ENCODE results near the gene SAG.
"Not testable (repeated sequence)": the region's sequence is repeated elsewhere in the genome, so short reads cannot be mapped to it uniquely, and the experiment has no call there.

Gene SAG

DNA sequence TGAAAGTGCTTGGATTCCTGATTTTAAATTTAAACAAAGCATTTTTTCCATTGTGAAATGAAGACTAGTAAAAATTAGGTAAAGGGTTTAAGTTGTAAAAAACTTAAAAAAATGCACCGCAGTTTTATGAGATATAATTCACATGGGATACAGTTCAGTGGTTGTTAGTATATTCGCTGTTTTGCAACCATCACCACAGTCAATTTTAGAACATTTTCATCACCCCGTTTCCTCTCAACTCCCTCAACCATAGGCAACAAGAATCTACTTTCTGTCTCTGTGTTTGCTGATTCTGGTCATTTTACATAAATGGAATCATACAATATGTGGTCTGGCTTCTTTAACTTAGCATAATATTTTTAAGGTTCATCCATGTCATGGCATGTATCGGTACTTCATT is 50.7 kb downstream of the SAG start:
- DNase-seq: no peak

DNA sequence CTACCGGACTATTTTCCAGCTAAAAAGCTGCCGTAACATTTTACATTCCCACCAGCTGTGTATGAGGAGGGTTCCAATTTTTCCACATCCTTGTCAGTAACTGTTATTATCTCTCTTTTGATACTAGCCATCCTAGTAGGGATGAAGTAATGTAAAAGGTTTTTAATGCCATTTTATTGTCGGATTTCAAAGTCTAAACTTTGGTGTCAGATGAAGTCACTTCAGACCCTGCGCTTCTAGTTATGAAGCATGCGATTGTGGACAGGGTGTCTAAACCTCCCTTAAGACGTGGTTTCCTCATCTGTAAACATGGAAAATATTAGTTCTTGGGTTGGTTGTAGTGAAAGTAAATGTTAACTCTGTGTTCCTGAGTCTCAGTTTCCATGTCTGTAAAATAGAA is 51.3 kb downstream of the SAG start:
- no peak for DNase-seq

DNA sequence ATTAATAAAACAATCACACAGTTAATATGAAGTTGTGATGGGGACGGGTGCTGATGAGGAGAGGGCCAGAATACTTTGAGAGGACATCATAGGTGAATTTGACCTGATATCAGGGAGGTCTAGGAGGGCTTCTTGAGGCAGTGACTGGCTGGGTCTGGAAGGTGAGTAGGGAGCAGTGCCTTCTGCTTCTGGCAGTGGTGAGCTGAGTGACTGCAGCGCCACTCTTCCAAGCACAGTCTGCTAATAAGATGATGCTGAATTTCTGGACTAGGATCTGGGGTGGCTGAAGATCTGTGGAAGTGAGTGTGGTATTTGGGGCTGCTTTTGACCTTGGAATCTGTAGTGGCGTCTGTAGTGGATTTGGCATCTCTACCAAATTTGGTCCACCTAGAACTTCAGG is 52.2 kb downstream of the SAG start:
- DNase-seq: no peak

DNA sequence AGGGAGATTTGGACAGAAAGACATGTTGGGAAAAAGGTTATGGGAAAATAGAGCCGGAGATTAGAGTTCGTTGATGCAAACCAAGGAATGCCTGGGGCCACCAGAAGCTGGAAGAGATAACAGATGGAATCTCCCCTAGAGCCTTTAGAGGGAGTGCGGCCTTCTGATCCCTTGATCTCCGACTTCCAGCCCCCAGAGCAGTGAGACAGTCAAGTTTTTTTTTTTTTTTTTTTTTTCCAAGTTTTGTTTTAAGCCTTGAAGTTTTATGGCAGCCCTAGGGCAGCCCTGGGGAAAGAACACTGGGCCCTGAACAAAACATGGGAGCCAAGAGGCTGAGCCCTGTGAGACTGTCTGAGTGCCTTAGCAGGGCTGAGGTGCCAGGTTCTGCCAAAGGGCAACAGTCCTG is 53.2 kb downstream of the SAG start:
- no peak for DNase-seq

DNA sequence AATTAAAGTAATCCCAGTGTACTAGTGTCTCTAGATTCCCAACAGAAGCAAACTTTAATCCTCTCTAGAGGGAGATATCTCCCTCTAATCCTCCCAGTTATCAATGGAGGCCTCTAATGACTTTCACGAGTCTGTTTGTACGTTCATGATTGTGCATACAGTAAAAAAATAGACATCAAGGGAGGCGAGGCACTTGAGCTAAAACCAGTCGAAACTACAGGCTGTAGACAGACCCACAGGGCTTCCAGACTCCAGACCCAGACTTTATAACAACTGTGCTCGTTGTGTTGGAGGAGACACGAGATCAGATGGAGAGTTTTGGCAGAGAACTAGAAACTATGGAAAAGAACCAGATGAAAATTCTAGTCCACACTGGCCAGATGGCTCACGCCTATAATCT is 53.7 kb downstream of the SAG start:
- DNase-seq: no peak

GRCh38 chr2:233362742-233363141 is 55.1 kb downstream of the SAG start:
- DNase-seq: no peak

DNA sequence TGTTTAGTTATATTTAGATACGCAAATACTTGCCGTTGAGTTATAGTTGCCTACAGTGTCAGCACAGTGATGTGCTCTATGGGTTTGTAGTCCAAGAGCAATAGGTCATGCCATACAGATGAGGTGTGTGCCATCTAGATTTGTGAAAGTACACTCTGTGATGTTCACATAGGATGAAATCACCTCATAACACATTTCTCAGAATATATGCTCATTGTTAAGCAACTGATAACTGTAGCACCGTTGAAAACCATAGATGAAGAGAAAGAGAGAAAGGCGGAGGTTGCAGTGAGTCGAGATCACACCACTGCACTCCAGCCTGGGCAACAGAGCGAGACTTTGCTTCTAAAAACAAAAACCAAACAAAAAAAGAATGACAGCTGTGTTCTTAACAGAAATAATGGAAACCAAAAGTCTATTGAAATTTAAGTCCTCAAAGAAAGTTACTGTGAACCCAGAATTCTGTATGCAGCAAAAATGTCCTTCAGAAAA is 56.2 kb downstream of the SAG start:
- no peak for DNase-seq

- no peak for DNase-seq
Measured at GRCh38 chr2:233365861-233366520, 58.4 kb downstream of the SAG start.

- DNase-seq: no peak
Measured at GRCh38 chr2:233367586-233367985, 60.0 kb downstream of the SAG start.

DNA sequence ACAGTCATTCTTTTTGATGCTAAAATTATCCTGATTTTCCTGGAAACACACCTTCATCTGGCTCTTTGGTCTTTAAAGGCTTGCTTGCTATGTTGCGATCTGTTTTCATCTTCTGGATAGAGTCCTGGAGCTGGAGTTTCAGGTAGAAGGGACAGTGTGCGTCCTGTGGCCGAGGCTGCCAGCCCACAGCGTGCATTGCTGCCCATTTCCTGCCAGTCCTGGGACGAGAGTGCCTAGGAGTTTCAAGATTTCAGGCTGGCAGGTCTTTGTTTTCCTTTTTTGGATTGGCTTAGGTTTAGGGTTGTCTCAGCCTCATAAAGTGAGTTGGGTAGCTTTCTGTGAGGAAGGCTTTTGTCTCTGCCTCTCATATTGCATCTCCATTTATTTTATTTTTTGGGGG is 61.1 kb downstream of the SAG start:
- no peak for DNase-seq

GRCh38 chr2:233369462-233369861 is 61.8 kb downstream of the SAG start:
- no peak for DNase-seq

GRCh38 chr2:233369897-233370685 is 62.5 kb downstream of the SAG start:
- no peak for DNase-seq

GRCh38 chr2:233371641-233372040 is 64.0 kb downstream of the SAG start:
- DNase-seq: no peak

DNA sequence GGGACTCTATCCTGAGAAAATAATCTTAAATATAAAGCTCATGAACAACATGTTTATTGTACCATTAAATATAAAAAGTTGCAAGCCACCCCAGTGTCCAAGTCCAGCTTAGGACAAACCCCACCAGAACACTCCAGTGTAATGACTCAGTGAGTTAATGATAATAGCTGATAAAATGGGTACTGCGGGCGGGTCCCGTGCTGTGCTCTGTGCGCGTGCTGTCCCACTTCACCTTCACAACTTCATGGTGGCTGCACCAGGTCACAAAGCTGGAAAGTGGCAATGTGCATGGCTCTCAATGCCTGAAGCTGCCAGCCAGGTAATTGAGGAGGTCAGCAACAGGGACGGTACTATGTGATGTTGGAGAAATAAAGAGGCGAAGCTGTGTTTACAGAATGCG is 65.2 kb downstream of the SAG start:
- no peak for DNase-seq

GRCh38 chr2:233373316-233373715 is 65.7 kb downstream of the SAG start:
- DNase-seq: no peak

- not testable (repeated sequence) for DNase-seq
Measured at GRCh38 chr2:233374776-233375175, 67.2 kb downstream of the SAG start.

DNA sequence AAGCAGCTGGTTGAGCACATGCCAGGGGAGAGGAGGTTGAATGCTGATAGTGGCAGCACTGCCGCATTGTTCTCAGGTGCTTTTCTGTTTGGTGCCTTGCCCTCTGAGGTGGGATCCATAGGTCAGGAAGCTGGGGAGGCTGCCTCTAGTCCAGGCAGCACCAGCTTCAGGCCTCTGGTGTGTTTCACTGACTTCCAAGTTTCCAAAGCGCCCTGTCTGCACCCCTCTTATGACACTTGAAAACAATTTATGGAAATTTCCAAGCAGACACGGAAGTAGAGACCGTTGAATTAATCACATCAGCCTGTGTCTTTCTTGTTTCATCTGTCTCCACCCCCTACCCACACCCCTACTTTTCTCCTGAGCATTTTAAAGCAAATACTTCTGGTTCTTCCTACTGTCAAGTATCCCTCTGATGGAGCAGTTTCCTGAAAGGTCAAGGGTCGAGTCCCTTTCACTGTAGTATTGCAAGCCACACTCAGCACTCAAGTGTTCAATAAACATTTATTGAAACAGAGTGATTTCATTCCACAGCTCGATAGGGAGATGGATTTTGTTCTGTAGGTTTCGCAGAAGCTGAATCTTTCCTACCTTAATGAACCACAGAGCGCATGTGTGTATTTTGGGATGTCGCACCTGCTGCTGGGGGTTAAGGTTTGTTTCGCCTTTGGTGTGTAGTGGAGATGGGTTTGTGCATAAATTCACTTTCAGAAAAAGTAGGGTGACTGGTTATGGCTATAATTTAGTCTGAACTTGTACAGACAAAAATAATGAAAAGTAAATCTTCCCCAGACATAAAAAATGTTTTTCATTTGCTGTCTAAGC is 68.1 kb downstream of the SAG start:
- no peak for DNase-seq

GRCh38 chr2:233379034-233379433 is 71.4 kb downstream of the SAG start:
- DNase-seq: no peak

DNA sequence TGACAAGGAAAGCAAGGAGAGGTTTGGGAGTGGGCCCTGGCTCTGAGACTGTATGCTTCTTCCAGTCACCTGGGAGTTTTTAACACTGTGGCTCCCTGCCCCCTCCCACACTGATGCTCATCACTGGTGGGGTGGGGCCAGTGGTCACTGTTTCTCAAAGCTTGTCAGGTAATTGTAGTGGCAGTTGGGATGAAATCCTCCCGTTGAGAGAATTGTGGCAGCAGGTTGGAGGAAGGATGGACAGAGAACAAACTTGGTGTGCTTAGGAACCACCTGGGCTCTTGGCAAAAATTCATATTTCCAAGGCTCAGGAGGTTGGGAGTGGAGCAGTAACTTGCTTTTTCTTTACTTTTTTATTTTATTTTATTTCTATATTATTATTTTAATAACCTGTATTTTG is 71.8 kb downstream of the SAG start:
- no peak for DNase-seq

GRCh38 chr2:233380132-233380895 is 72.7 kb downstream of the SAG start:
- DNase-seq: no peak

DNA sequence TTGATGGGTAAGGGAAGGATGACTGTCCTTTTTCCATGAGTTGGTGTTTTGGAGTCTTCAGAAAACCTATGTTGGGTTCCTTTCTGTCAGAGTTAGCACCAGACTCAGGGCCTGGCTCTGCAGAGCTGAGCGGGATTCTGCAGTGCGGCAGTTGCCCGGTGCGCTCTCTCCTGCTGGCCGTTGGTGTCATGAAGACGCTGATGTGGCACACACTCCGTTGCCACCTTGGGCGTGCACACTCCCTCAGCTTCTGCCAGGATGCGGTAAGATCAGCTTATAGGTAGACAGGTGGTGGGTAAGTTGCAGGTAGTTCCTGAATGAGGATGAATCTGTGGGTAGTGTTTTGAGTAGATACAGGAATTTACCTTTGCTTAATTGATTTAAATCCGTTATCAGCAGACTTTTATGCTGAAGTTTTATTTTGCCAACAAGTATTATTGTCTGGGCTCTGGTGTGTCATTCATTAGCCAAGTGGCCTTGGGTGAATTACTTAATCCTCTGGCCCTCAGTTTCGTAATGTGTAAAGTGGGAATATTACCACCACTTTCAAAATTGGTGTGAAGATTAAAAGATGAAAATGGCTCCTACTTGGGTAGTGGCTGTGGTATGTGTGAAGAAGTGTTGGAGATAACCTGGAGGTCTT is 73.5 kb downstream of the SAG start:
- DNase-seq: no peak

DNA sequence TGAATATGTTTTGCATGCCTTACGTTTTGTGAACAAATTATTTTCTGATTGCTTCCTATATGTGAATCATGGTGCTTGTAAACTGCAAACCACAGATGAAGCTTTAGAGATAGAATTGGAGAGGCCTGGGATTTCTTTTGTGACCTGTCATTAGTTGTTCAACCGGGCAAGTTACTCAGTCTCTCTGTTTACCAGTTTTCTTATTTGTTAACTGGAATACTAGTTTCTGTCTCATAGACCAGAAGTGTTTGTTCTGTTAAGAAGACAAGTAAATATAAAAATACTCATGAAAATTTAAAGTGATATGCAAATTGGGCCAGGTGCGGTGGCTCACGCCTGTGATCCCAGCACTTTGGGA is 74.0 kb downstream of the SAG start:
- no peak for DNase-seq

All from stimulated activated CD4-positive, alpha-beta T cell treated with anti-CD3 and anti-CD28 coated beads, Interleukin-2, amount 100 ng/mL, for 24 hours (primary cell).